ENCODE results near the gene MUC5B.

GRCh38 chr11:1238767-1239595 lies 16.1 kb downstream of the MUC5B start:
- TF ChIP-seq CTCF (IDR thresholded peaks at IDR 0.05; ENCODE audit: insufficient read depth, low read depth, low read length): no peak
- TF ChIP-seq EZH2 (IDR thresholded peaks at IDR 0.05; ENCODE audit: insufficient read depth, low read length): no peak

All from astrocyte (in vitro differentiated cells and primary cell).